Hypothalamus (tissue), 51 donors: ENCODE results near the gene CXCL14.
"Not testable (repeated sequence)": the region's sequence is repeated elsewhere in the genome, so short reads cannot be mapped to it uniquely, and the experiment has no call there.

ENCODE experiments used
- DNase-seq, 51 donors: peaks; one replicate each; lab custom pipeline; 2025; lab: John Stamatoyannopoulos, UW

The CXCL14 gene

DNA sequence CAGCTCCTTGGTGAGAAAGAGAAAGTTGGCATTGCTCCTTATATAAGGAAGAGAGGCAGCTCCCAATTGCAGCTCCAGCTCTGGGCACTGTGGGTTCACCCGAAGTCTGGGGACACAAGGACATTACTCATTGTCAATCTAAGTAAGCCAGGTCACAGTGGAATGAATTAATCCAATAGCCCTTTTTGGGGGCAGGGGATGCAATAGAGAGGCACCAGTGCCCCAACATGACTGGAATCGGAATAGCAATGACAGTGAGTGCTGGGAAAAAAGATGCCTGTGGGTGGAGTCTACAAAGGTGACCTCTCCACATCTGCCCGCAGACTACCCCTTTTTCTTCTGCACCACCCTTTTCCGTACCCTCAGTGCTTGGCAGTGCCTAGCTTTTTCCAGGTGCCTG is 31.9 kb downstream of the CXCL14 start:
- DNase-seq, result no peak

- DNase-seq, result no peak
Measured at GRCh38 chr5:135546101-135546500, 32.7 kb downstream of the CXCL14 start.

- DNase-seq, result no peak
Measured at GRCh38 chr5:135545099-135545498, 33.7 kb downstream of the CXCL14 start.

DNA sequence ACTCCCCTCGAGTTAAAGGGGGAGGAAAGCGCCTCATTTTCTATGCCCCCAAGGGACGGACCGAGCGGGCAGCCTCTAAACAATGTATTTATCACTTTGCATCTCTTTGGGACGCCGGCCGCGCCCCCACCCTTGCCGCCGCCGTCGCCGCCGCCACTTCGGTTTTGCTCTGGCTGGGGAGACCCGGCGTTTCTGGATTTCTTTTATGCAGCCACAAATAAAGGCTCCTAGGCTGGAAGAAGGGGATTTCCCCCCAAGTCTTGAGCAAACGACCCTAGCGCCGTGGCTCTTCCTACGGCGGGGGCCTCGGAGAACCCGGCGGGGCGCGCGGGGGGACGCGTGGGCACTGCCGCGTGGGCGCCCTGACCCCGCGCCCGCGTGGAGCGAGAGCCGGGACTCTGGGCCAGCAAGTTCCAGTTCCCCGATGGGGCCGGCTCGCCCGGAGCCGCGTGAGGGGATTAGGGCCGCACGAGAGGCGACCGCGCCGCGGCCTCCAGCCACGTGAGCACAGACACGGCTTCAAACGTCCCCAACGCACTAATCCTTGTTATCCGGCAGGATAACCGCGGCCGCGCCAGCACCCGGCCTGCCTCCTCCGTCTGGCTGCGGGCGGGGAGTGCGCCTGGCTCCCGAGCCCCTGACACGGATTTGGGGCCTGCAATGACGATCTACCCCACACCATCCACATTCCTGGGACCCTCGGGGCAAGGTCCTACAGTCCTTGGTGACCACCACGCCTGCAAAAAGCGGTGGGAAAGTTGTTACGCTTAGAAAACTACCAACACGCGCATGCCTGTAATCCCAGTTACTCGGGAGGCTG is 35.1 kb downstream of the CXCL14 start:
- DNase-seq, result no peak

DNA sequence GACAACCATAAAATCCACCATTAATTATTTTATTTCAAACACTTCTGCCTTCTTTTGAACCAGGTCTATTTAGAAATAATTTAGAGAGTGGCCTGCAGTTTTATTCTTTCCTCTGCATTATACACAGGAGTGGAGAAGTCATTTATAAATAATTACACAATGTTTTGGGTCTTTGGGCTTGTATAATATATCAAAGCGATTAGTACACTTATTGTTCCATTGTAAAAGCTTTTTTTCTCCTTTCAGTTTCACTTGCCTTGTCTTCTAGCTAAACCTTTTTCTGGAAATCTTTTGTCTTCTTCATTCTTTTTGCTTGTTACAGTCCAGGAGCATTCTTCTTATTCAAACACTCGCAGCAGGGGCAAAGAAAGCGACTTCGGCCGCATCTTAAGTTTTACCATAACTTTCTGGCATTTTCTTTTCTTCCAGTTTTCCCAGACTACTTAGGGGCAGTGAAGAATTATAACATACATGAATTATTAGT is 35.7 kb downstream of the CXCL14 start:
- no peak for DNase-seq

- DNase-seq, result no peak
Measured at GRCh38 chr5:135541807-135542502, 36.8 kb downstream of the CXCL14 start.

GRCh38 chr5:135539430-135540005 is 39.3 kb downstream of the CXCL14 start:
- no peak for DNase-seq

GRCh38 chr5:135538261-135538660 is 40.5 kb downstream of the CXCL14 start:
- DNase-seq, result no peak

GRCh38 chr5:135537745-135538144 is 41.0 kb downstream of the CXCL14 start:
- no peak for DNase-seq

DNA sequence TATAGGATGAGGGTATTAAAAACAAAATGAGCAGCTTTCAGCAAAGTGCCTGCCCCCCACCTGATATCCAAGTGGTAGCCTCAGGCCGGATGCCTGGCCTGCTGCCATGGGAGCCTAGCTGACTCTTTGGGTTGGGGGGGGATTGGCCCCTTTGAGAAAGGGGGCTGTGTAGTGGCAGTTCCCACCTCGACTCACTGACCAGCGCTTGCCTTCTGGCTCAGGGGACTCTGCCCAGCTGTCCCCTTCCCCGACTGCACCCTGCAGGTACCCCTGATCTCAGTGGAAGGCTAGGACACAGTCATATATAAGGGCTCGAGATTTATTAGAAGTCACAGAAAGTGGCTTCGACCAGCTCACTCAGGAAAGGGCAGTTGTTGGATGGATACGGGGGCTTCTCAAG is 41.5 kb downstream of the CXCL14 start:
- no peak for DNase-seq

DNA sequence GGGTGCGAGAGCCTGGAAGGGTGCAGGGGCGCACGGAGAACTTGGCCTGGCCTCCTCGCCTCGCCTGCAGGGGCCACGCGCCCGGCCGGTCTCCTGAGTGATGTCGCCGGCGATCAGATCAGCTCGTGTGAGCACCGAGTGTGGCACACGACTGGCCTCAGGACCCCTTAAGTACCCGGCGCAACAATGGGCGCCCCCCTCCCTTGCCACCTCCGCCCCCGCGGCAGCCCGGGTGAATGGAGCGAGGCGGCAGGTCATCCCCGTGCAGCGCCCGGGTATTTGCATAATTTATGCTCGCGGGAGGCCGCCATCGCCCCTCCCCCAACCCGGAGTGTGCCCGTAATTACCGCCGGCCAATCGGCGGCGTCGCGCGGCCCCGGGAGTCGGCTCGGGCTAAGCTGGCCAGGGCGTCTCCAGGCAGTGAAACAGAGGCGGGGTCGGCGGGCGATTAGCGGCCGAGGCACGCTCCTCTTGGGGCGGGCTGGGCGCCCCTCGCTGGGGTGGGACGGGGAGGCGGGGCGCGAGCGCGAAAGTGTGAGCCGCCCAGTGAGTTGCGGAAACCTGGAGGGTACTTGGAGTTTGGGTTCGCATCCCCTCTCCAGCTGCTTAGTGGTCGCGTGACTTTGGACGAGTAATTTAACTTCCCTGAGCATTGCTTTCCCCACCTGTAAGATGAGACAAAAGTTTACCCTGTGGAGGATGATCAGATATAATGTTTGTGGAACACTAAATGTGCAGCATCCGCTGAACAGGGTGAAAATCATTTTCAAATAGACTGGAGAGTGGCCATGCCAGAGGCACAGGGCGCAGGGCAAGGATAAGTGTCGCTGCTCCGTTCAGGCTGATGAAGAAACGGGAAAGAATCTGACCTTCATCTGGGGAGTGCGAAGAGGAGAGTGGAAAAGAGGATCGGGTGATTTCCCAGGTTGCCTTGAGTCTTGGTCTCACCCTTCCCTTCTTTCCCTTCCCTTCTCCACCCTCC is 42.7 kb downstream of the CXCL14 start, which contains the start of gene NEUROG1:
NEUROG1 (minus strand) TSS at position 145 of the 982 bp plus-strand sequence. CDS start 274 bp downstream, outside the sequence.
- DNase-seq, result peak in 1 of 51 donors; percentile 16

- no peak for DNase-seq
Measured at GRCh38 chr5:135535420-135535819, 43.4 kb downstream of the CXCL14 start.

DNA sequence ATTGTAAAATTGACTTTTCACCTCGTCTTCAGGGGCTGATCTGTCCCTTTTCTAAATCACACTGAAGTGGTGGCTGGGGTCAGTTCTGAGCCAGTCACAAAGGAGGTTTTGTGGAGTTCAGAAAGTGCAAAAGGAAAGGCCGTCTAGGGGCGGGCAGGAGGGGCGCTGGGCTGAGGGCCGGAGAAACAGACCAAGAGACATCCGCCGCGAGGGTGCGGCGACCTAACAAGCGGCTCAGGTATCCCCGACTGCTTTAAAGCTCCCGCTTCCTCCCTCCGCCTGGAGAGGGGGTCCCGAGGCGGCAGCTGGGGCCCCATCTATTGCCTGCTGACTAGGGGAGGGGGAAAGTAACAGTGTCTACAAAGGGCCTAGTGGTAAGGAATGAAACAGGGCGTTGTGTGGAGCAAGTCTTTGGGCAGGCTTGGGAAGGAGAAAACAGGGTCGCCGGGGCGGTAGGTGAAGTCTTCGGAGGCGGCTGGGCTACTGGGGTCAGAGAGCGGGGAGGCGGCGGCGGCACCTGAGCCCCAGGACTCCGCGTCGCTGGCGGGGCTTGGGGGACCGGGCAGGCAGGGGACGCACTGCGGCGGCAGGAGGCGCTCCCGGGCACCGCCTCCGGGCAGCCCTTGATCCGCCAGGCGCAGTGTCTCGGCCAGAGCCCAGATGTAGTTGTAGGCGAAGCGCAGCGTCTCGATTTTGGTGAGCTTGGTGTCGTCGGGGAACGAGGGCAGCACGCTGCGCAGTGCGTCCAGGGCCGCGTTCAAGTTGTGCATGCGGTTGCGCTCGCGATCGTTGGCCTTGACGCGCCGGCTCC is 44.0 kb downstream of the CXCL14 start:
- DNase-seq, result no peak

GRCh38 chr5:135533794-135534193 is 45.0 kb downstream of the CXCL14 start:
- DNase-seq, result no peak

DNA sequence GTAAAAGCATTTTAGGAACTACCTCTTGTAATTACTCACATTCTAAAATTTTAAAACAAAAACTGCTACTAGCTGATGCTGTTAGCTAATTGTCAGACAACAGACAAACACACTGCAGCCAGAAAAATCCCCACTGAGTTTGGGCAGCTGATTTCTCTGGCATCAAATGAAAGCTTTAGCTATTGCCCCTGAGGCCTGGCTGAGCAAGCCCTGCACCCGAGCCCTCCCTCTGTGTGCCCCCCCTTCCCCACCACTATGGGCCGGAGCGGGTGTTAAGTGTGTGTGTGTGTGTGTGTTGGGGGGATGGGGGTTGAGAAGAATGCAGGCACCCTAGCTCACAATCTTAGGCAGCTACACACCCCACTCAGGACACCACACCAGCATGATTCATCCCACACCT is 45.5 kb downstream of the CXCL14 start:
- no peak for DNase-seq

GRCh38 chr5:135529576-135529975 is 49.2 kb downstream of the CXCL14 start:
- DNase-seq, result not testable (repeated sequence)

DNA sequence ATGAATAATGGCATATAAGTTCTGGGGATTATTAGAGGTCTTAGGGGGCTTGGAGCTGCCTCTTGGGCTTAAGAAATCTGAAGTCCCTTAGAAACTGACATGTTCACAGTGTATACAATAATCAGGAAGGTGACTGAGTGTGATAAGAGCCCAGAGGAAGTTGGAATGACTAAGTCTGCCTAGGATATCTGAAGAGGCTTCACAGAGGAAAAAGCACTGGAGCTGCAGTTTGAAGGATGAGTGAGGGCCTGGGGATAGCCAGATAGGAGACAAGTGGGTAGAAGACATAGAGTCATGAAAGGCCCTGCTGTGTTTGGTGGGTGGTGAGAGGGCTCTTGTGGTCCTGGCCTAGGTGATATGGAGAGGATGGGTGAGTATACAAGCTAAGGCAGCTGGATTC is 51.9 kb downstream of the CXCL14 start:
- DNase-seq, result no peak

- DNase-seq, result no peak
Measured at GRCh38 chr5:135521964-135522363, 56.8 kb downstream of the CXCL14 start.
